ENCODE results near the gene ZNHIT3. TPM values are rescaled to one million over a fixed set of nuclear protein-coding genes. Genes with fewer than 3 reads are reported as not detected.

ZNHIT3 gene
- total and polyA plus RNA-seq, 2 of the 13 experiments (the other 11 are each of a cell fraction or from before 2014, with no cell fraction given): 66.6 to 77.4 TPM

GRCh38 chr17:36544307-36545076 lies 58.0 kb downstream of the ZNHIT3 start, which contains the start of gene GGNBP2 (continued):
- no peak for TF ChIP-seq ZNF598 (CRISPR knock-in tag; IDR thresholded peaks at IDR 0.05; ENCODE audit: borderline replicate concordance)
- TF ChIP-seq ZNF354B (CRISPR knock-in tag; IDR thresholded peaks at IDR 0.05): no peak
- 0 out of 2 replicates have a peak, but pooled peaks have one; percentile 5 for TF ChIP-seq ZNF431 (CRISPR knock-in tag; IDR thresholded peaks at IDR 0.05; ENCODE audit: borderline replicate concordance, low read depth)
- TF ChIP-seq ZBTB46 (CRISPR knock-in tag; IDR thresholded peaks at IDR 0.05; ENCODE audit: borderline replicate concordance): no peak
- peak; percentile 47; the same call in 1 of the 2 replicates for TF ChIP-seq MXD3 (CRISPR knock-in tag; IDR thresholded peaks at IDR 0.05)
- TF ChIP-seq ZNF441 (CRISPR knock-in tag; IDR thresholded peaks at IDR 0.05; ENCODE audit: borderline replicate concordance): no peak
- peak; percentile 27; the same call in 1 of the 2 replicates for TF ChIP-seq ZFP36L1 (CRISPR knock-in tag; IDR thresholded peaks at IDR 0.05)
- TF ChIP-seq ZMYM2 (CRISPR knock-in tag; IDR thresholded peaks at IDR 0.05): peak; percentile 80; the same call in 1 of the 2 replicates
- no peak for TF ChIP-seq ZKSCAN5 (CRISPR knock-in tag; IDR thresholded peaks at IDR 0.05)
- TF ChIP-seq TEAD3 (CRISPR knock-in tag; optimal IDR thresholded peaks at IDR 0.05; ENCODE audit: borderline replicate concordance): peak; percentile 21
- no peak for TF ChIP-seq AHR (CRISPR knock-in tag; IDR thresholded peaks at IDR 0.05)
- 0 out of 2 replicates have a peak, but pooled peaks have one; percentile 58 for TF ChIP-seq ZNF138 (CRISPR knock-in tag; IDR thresholded peaks at IDR 0.05; ENCODE audit: low read depth)
- 0 out of 2 replicates have a peak, but pooled peaks have one; percentile 22 for TF ChIP-seq ZBTB25 (CRISPR knock-in tag; IDR thresholded peaks at IDR 0.05)
- 0 out of 2 replicates have a peak, but pooled peaks have one; percentile 2 for TF ChIP-seq SOX5 (CRISPR knock-in tag; IDR thresholded peaks at IDR 0.05; ENCODE audit: borderline replicate concordance)
- TF ChIP-seq SAFB2 (CRISPR knock-in tag; IDR thresholded peaks at IDR 0.05; ENCODE audit: borderline replicate concordance, low read depth): no peak; the same call in 1 of the 2 replicates
- peak; percentile 46; the same call in 1 of the 2 replicates for TF ChIP-seq SIN3A (IDR thresholded peaks at IDR 0.05; ENCODE audit: borderline replicate concordance, low read depth, low read length)
- no peak for TF ChIP-seq SSRP1 (CRISPR knock-in tag; IDR thresholded peaks at IDR 0.05)
- 0 out of 2 replicates have a peak, but pooled peaks have one; percentile 37 for TF ChIP-seq EED (CRISPR knock-in tag; IDR thresholded peaks at IDR 0.05)
- TF ChIP-seq ZNF780A (CRISPR knock-in tag; IDR thresholded peaks at IDR 0.05): no peak
- no peak for TF ChIP-seq MIXL1 (CRISPR knock-in tag; IDR thresholded peaks at IDR 0.05)
- TF ChIP-seq PRDM10 (CRISPR knock-in tag; IDR thresholded peaks at IDR 0.05; ENCODE audit: low read depth): no peak
- TF ChIP-seq IRX3 (CRISPR knock-in tag; IDR thresholded peaks at IDR 0.05; ENCODE audit: borderline replicate concordance, low read depth): no peak
- TF ChIP-seq TP53 (CRISPR knock-in tag; conservative IDR thresholded peaks at IDR 0.05): no peak
